Islet of Langerhans (tissue), 1 donor: ENCODE results near the gene TEC.

Source experiments
- FAIRE-seq: peaks from one replicate; lab custom pipeline; 2011; peaks lifted over from hg19 to GRCh38; lab: Jason Lieb, UNC

Gene TEC

GRCh38 chr4:48162162-48162561, 107.5 kb downstream of the TEC start:
- no peak for FAIRE-seq

GRCh38 chr4:48157271-48157670, 112.4 kb downstream of the TEC start:
- FAIRE-seq, result no peak

- FAIRE-seq, result no peak
Observed at GRCh38 chr4:48156423-48156822, 113.2 kb downstream of the TEC start.

GRCh38 chr4:48153791-48154550, 115.7 kb downstream of the TEC start:
- no peak for FAIRE-seq

DNA sequence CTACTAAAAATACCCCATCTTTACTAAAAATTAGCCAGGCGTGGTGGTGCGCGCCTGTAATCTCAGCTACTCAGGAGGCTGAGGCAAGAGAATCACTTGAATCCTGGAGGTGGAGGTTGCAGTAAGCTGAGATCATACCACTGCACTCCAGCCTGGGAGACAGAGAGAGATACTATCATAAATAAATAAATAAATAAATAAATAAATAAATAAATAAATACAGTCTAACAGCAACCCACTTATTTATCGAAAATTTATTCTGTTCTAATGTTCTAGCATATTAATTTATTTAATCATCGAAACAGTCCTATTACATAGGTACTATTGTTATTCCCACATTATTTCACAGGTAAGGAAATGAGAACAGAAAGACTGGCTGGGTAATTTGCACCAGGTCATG, 117.4 kb downstream of the TEC start:
- FAIRE-seq, result no peak

DNA sequence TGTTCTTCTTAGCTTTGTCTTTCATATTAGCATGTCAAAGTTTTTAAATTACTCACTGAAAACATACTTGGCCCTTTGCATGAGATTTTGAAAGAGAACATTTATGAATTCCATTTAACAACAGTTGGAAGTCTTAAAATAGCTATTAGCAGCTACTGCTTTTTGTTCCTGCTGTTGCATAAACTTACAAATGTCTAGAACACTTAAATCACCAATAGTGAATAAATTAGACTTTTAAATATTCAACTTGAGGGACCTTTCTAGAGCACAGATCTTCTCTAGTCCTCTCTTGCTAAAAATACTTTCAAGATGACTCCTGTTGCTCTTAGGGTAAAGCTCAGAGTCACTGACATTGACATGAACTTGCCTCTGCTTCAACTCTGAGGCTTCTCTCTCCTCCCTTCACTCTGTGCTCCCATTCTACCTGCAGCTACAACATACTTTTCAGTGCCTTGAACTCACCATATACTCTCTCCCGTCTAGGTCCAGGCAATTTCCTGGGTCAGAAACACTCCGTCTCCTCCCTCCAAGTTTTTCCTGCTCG, 119.7 kb downstream of the TEC start:
- FAIRE-seq, result no peak

- no peak for FAIRE-seq
Observed at GRCh38 chr4:48147621-48148020, 122.0 kb downstream of the TEC start.

DNA sequence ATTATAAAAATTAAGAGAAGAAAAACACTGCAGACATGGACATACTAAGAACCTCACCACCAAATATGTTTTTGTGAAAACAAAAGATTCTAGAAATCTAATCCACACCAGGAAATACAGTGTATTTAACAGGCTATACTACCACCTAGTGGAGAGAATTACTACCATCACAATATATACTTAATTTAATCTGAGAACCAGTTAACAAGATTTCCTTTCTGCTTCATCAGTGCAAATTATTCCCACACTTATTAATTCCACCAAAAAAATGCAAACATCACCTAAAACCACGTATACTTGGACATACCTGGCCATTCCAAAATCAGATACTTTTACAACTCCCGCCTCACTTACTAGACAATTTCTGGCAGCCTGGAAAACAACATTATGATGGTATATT, 128.6 kb downstream of the TEC start:
- peak; percentile 98 for FAIRE-seq

GRCh38 chr4:48139691-48140090, 129.9 kb downstream of the TEC start:
- no peak for FAIRE-seq

GRCh38 chr4:48138936-48139335, 130.7 kb downstream of the TEC start:
- FAIRE-seq, result no peak

DNA sequence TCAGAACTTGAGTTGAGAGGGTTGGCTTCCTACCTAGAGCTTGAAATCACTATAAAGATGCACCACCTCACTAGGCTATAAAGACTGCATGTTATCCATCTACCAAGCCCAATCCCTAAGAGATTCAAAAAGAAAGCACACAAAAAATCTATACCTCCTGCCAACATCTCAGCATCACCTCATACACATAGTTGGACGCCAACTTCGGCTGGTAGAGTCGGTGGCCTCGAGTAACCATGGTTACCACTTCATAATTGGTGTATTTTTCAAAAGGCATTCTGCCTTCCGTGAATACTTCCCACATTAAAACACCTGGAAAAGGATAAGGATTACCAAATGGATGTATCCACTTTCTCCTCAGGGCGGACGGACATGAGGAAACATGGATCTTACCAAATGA, 131.1 kb downstream of the TEC start:
- FAIRE-seq, result no peak

DNA sequence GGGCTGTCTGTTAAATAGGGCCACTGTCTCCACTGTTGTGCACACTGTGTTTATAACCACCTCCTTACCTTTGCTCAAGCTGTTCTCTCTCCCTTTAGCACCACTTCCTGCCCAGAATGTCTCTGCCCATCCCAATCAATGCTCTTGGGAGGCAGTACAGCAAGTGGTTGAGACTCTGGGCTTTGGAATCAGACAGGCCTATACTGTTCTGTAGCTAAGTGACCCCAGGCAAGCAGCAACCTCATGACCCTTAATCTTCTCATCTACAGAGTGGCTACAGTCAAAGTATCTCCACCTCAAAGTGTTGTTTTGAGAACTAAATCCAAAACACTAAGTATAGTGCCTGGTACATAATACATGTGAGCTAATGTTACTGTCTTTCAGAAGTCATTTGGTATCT, 131.8 kb downstream of the TEC start:
- no peak for FAIRE-seq

GRCh38 chr4:48134081-48134480, 135.6 kb downstream of the TEC start, which contains the start of gene TXK:
TXK (minus strand) TSS chr4:48134250; CDS start chr4:48134170, 80 bp downstream.
- no peak for FAIRE-seq

- FAIRE-seq, result no peak
Observed at GRCh38 chr4:48133669-48134068, 136.0 kb downstream of the TEC start.

DNA sequence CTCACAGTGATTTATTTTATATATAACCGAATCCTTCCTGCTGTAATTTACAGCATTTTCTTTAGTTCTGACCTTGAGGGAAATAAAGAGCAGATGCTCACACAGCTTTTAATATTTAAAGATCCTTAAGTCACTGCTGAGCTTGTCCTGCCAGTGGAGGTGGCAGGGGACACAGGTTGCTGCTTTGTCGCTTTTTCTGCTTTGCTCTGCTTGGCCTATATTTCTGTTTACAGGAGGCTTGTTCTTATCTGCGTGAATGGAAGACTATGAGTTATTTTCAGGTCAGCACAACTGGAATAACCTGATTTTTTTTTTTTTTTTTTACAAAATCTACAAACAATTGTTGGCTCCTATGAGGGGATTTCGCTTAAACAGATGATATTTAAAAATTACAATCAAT, 137.9 kb downstream of the TEC start:
- no peak for FAIRE-seq

- no peak for FAIRE-seq
Observed at GRCh38 chr4:48130100-48130499, 139.5 kb downstream of the TEC start.

DNA sequence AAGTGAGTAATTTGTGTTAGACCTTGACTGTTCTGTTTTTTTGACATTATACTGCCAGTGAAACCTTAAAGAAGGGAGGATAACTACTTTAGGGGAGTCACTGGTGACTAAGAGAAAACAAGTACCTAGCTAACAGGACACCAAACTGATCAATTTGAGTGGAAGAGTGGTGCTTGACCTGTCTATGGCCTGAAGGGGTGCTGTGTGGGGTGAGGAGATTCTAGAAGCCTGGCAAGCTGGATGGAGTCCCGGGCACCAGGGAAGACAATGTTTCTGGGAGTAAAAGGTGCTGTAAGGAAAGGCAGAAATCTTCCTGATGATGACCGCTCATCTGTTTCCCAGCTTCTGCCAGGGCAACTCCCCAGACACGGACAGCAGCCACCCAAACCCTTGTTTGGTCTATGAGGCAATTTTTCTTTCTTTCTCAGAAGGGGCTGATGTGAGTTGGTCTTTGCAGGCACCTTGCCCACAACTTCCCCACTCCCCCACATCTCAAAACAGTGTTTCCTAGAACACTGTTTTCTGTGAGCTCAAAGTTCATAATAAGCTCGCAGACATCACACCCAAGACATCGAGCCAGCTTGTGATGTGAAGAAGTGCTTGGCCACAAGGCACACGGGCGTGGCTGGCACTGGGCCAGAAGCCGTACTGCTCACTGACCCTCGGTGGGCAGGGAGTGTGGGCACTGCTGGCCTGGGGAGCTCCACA, 140.2 kb downstream of the TEC start:
- no peak for FAIRE-seq

- no peak for FAIRE-seq
Observed at GRCh38 chr4:48127682-48128404, 141.8 kb downstream of the TEC start.

- no peak for FAIRE-seq
Observed at GRCh38 chr4:48127231-48127630, 142.4 kb downstream of the TEC start.

- no peak for FAIRE-seq
Observed at GRCh38 chr4:48126621-48127020, 143.0 kb downstream of the TEC start.

GRCh38 chr4:48124870-48125269, 144.8 kb downstream of the TEC start:
- no peak for FAIRE-seq

GRCh38 chr4:48122756-48123155, 146.9 kb downstream of the TEC start:
- no peak for FAIRE-seq

DNA sequence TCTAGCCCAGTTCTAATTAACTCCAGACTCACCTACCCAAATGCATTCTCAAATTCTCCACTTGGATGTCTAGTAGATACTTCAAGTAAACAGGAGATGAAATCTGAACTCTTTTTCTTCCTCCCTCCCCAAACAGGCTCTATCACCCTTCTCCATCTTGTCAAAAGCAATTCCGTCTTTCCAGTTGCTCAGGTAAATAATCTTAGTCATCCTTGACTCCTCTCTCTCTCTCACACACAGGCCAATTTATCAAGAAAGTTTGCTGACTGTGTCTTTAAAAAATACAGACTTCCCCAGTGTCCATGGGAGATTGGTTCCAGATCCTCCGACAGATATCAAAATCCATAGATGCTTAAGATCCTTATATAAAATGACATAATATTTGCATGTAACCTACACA, 148.5 kb downstream of the TEC start:
- FAIRE-seq, result no peak
